Caco-2 (cell line): ENCODE results near the gene TMEM91. TPM values are rescaled to one million over a fixed set of nuclear protein-coding genes. Genes with fewer than 3 reads are reported as not detected.
A peak's percentile ranks its signal among the peaks of the same experiment; 100 is the strongest.

Source experiments
- BruUV-seq: library from RNA; stranded (reverse); fragments of 400-500 nt; replicated peaks from 2 replicates; lab custom pipeline; 2021; lab: Mats Ljungman, UMichigan
- CTCF ChIA-PET: fragments of 300-600 bp; sonication (Branson Sonifier 250); formaldehyde crosslinking; loops from one replicate; lab custom pipeline; 2022; ENCODE audit warnings: antibody characterized with exemption; lab: Charles Lee
- POLR2A ChIA-PET: fragments of 300-600 bp; sonication (Branson Sonifier 250); formaldehyde crosslinking; loops from one replicate; lab custom pipeline; 2022; ENCODE audit warnings: antibody characterized with exemption; lab: Charles Lee
- DNase-seq, 2 experiments: peaks; one replicate each; pipeline versions ENCODE4 v3.0.0 to v3.0.0-alpha.2; 2020 to 2022
- H3K27me3 ChIP-seq: replicated peaks from 2 replicates; pipeline ENCODE4 v1.6.0; 2011; ENCODE audit warnings: low read length; ENCODE audit not compliant: control insufficient read depth, insufficient read depth
- H3K36me3 ChIP-seq: 2 replicates; pipeline ENCODE4 v1.5.1; 2011; ENCODE audit warnings: low read length; ENCODE audit not compliant: control insufficient read depth, insufficient read depth
- H3K4me1 ChIP-seq: fragments of 250-450 bp; sonication (Bioruptor Pico); 2 replicates; pipeline ENCODE4 v1.5.1; 2020; ENCODE audit warnings: mild to moderate bottlenecking
- H3K4me3 ChIP-seq: 2 replicates; pipeline ENCODE4 v1.5.1; 2011; ENCODE audit warnings: low read depth, mild to moderate bottlenecking, control low read depth, low read length
- H3K9me3 ChIP-seq: fragments of 250-450 bp; sonication (Bioruptor Pico); 2 replicates; pipeline ENCODE4 v1.5.1; 2020; ENCODE audit warnings: mild to moderate bottlenecking, moderate library complexity
- H3K27ac Mint-ChIP-seq: one replicate; pipeline ENCODE4 v1.8.0; 2022; ENCODE audit warnings: mixed read lengths; ENCODE audit not compliant: unreplicated experiment
- H3K27me3 Mint-ChIP-seq: one replicate; pipeline ENCODE4 v1.8.0; 2022; ENCODE audit warnings: mixed read lengths; ENCODE audit not compliant: insufficient read depth, unreplicated experiment
- H3K36me3 Mint-ChIP-seq: one replicate; pipeline ENCODE4 v1.8.0; 2022; ENCODE audit warnings: mild to moderate bottlenecking, mixed read lengths; ENCODE audit not compliant: insufficient read depth, unreplicated experiment
- H3K4me1 Mint-ChIP-seq: one replicate; pipeline ENCODE4 v1.8.0; 2022; ENCODE audit warnings: low read depth, mixed read lengths; ENCODE audit not compliant: unreplicated experiment
- H3K4me3 Mint-ChIP-seq: one replicate; pipeline ENCODE4 v1.8.0; 2022; ENCODE audit warnings: mild to moderate bottlenecking, moderate library complexity, mixed read lengths; ENCODE audit not compliant: unreplicated experiment
- H3K9me3 Mint-ChIP-seq: one replicate; pipeline ENCODE4 v1.8.0; 2022; ENCODE audit warnings: mixed read lengths; ENCODE audit not compliant: unreplicated experiment
- intact Hi-C: fragments of 100-400 bp; cut with micrococcal nuclease; formaldehyde crosslinking; loops from one replicate; pipeline ENCODE4 v1.10.0; 2022; ENCODE audit not compliant: unreplicated experiment
- total RNA-seq: library from RNA; stranded (reverse); gene quantifications from 2 replicates; pipeline ENCODE4 v1.2.3, GENCODE V29; 2022
- TF ChIP-seq, protein P1 (sequence below), 2 experiments: fragments of 200-600 bp in 1 of 2; IDR thresholded peaks; 1 replicate in 1 of 2; 2 replicates in 1 of 2; pipeline versions ENCODE4 v1.5.1 to v1.8.0; 2011 to 2022; ENCODE audit warnings: antibody characterized with exemption in 1 of 2, control low read depth in 1 of 2, inconsistent platforms in 1 of 2, low read depth in 1 of 2, low read length in 1 of 2, mild to moderate bottlenecking in 1 of 2, moderate library complexity in 1 of 2; ENCODE audit not compliant: insufficient read depth in 1 of 2, severe bottlenecking in 1 of 2, unreplicated experiment in 1 of 2

Gene TMEM91
- total RNA-seq, 1 experiment from 2014 or later, result 1.4 TPM

DNA sequence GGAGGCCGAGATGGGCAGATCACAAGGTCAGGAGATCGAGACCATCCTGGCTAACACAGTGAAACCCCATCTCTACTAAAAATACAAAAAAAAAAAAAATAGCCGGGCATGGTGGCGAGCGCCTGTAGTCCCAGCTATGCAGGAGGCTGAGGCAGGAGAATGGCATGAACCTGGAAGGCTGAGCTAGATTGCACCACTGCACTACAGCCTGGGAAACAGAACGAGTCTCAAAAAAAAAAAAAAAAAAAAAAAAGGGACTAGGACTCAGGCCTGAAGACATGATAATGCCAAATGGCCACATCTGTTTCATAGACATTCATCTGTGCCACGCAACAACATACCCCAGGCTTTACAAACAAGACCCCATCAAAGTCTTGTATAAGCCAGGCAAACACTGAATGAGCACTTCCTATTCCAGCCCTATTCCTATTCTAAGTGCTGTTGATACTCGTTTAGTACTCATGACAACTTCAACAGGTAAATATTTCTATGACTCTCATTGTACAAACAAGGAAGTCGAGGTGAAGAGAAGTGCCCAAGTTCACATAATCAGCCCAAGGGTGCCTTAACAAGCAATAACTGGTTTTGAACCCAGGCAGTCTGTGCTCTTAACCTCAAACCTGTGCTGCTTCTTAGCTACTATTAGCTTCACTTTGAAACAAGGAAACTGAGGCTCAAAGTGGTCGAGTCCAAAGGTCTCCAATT is 14.0 kb upstream of the TMEM91 start:
- H3K4me1 Mint-ChIP-seq, result no peaks in the 10 kb centered on the region
- H3K4me3 Mint-ChIP-seq, result peak overlapping the region; percentile 85
- no peaks in the 10 kb centered on the region for H3K27me3 Mint-ChIP-seq
- intact Hi-C loops, result no loop called here
- H3K36me3 Mint-ChIP-seq, result peaks cover 15% of the 10 kb centered on the region
- Histone ChIP-seq H3K4me1 (peaks cover 1% of the 10 kb centered on the region), H3K4me3 (no peak overlapping the region), H3K36me3 (no peaks in the 10 kb centered on the region), H3K9me3 (no peaks in the 10 kb centered on the region), H3K27me3 (no peaks in the 10 kb centered on the region)
- ChIA-PET POLR2A (interaction anchor here (0.6 kb wide), 1 partner anchor 76 kb away, joined by 4 read pairs; no protein-coding TSS in a partner anchor), CTCF (interaction anchor here (0.7 to 3.0 kb wide), 3 partner anchors 10 to 452 kb away, joined by 5 to 31 read pairs (median 6); no protein-coding TSS in a partner anchor)
- no peak overlapping the region for H3K27ac Mint-ChIP-seq
- TF ChIP-seq, protein P1, sequence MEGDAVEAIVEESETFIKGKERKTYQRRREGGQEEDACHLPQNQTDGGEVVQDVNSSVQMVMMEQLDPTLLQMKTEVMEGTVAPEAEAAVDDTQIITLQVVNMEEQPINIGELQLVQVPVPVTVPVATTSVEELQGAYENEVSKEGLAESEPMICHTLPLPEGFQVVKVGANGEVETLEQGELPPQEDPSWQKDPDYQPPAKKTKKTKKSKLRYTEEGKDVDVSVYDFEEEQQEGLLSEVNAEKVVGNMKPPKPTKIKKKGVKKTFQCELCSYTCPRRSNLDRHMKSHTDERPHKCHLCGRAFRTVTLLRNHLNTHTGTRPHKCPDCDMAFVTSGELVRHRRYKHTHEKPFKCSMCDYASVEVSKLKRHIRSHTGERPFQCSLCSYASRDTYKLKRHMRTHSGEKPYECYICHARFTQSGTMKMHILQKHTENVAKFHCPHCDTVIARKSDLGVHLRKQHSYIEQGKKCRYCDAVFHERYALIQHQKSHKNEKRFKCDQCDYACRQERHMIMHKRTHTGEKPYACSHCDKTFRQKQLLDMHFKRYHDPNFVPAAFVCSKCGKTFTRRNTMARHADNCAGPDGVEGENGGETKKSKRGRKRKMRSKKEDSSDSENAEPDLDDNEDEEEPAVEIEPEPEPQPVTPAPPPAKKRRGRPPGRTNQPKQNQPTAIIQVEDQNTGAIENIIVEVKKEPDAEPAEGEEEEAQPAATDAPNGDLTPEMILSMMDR (IDR thresholded peaks at IDR 0.05; ENCODE audit: insufficient read depth in 1 of 2, low read depth in 1 of 2, low read length in 1 of 2, severe bottlenecking in 1 of 2, unreplicated experiment in 1 of 2), result no peak
- no peaks in the 10 kb centered on the region for H3K9me3 Mint-ChIP-seq
- BruUV-seq, result no TSS peak
- DNase-seq, result no peak

DNA sequence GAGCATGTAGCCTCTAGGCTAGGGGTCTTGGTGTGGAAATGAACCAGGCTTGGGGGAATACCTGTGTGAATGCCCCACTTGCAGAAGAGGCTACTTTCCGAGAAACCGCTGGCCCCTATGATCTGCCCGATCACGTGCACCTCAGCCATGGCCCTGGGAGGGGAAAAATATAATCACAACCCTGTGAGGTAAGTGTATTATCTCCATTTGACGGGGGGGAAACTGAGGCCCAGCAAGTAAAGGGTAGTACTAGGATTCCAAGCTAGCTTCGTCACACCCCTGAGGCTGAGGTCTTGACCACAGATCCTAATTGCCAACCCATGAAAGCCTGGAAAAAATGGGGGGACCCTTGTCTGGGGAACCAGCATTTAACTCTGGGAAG is 13.0 kb upstream of the TMEM91 start:
- intact Hi-C loops, result loop anchor here (1.0 kb wide), 1 partner anchor 9 kb away; no protein-coding TSS in a partner anchor
- TF ChIP-seq, protein P1 (IDR thresholded peaks at IDR 0.05; ENCODE audit: insufficient read depth in 1 of 2, low read depth in 1 of 2, low read length in 1 of 2, severe bottlenecking in 1 of 2, unreplicated experiment in 1 of 2), result no peak
- Mint-ChIP-seq H3K9me3 (no peaks in the 10 kb centered on the region), H3K4me3 (peak overlapping the region; percentile 85), H3K27ac (peak overlapping the region; percentile 93), H3K27me3 (no peaks in the 10 kb centered on the region), H3K4me1 (no peaks in the 10 kb centered on the region), H3K36me3 (peaks cover 15% of the 10 kb centered on the region)
- no peaks in the 10 kb centered on the region for H3K9me3 ChIP-seq
- POLR2A ChIA-PET, result interaction anchor here (0.6 to 1.8 kb wide), 12 partner anchors 8 to 713 kb away, joined by 3 to 34 read pairs (median 4); partner anchors contain the start of genes DMAC2, HNRNPUL1, RPS19 and TGFB1
- no peaks in the 10 kb centered on the region for H3K27me3 ChIP-seq
- BruUV-seq, result TSS peak; percentile 64
- peak overlapping the region; percentile 73 for H3K4me3 ChIP-seq
- no peak for DNase-seq
- H3K36me3 ChIP-seq, result no peaks in the 10 kb centered on the region
- peaks cover 10% of the 10 kb centered on the region for H3K4me1 ChIP-seq
- CTCF ChIA-PET, result interaction anchor here (0.5 to 3.0 kb wide), 12 partner anchors 8 to 835 kb away, joined by 3 to 31 read pairs (median 4); no protein-coding TSS in a partner anchor

DNA sequence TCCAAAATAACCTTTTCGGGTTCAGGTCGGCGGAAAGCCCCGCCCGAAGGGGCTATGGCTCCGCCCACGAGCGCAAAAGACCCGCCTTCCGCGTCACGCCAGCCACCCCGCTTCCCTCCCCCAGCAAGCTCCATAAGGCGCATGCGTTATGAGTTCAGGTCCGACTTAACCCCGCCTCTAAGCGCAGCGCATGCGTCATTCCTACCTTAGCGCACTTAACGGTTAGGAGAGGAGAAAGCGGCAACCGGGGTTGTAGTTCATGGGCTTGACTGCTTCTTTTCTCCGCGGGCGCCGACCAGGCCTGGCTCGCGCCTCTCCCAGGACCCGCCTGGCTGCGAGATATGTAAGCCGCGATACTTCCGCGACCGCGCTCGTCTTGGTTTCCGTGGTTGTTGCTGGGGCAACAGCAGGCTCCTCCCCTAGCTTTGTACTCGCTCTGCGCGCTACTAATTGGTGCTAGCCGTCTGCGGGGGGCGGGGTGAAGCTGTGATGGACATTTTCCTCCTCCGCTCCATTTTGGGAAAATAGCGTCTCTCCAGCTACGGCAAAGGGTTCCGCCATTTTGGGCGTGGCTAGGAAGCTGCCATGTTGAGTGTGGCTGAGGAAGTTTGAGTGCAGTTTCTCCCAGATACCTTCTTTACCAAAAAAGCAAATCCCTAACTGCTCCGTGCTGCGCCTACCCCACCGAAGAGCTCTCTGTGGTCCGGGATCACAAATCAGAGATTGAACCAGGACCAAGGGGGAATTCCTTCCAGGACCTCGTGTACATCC is 12.4 kb upstream of the TMEM91 start, which contains the start of gene B9D2:
B9D2 (minus strand) TSS at position 397 of the 771 bp plus-strand sequence. CDS start 630 bp downstream, outside the sequence.
- Mint-ChIP-seq H3K27me3 (no peaks in the 10 kb centered on the region), H3K4me3 (peak within 1 kb of the TSS; percentile 85), H3K9me3 (no peaks in the 10 kb centered on the region), H3K4me1 (no peaks in the 10 kb centered on the region), H3K36me3 (peaks cover 15% of the 10 kb centered on the region), H3K27ac (peak within 1 kb of the TSS; percentile 93)
- H3K9me3 ChIP-seq, result no peaks in the 10 kb centered on the region
- no peaks in the 10 kb centered on the region for H3K36me3 ChIP-seq
- TF ChIP-seq, protein P1 (IDR thresholded peaks at IDR 0.05; ENCODE audit: insufficient read depth in 1 of 2, low read depth in 1 of 2, low read length in 1 of 2, severe bottlenecking in 1 of 2, unreplicated experiment in 1 of 2), result no peak
- POLR2A ChIA-PET, result interaction anchor here (0.6 to 1.8 kb wide), 14 partner anchors 8 to 712 kb away, joined by 3 to 34 read pairs (median 4); partner anchors contain the start of genes DMAC2, HNRNPUL1, RPS19 and TGFB1
- CTCF ChIA-PET, result interaction anchor here (0.5 to 3.0 kb wide), 13 partner anchors 9 to 835 kb away, joined by 3 to 31 read pairs (median 4); partner anchors contain the start of gene ERFL
- H3K4me1 ChIP-seq, result peaks cover 10% of the 10 kb centered on the region
- H3K27me3 ChIP-seq, result no peaks in the 10 kb centered on the region
- DNase-seq, result peak; percentile 98 to 99
- BruUV-seq, result TSS peak; percentile 81
- intact Hi-C loops, result loop anchor here (1.0 to 2.0 kb wide), 3 partner anchors 10 to 75 kb away; partner anchors contain the start of genes BCKDHA, DMAC2 and EXOSC5
- H3K4me3 ChIP-seq, result peak within 1 kb of the TSS; percentile 73
